HEK293 (cell line): Measurements from ENCODE around the gene PTGES.

Experiments used
- CTCF ChIA-PET: fragments of 350-600 bp; formaldehyde crosslinking; extraction: SDS; loops from one replicate; lab custom pipeline; 2021; ENCODE audit warnings: antibody characterized with exemption; lab: Yijun Ruan, JAX
- POLR2A ChIA-PET: fragments of 300-600 bp; formaldehyde crosslinking; extraction: SDS; loops from one replicate; lab custom pipeline; 2020; ENCODE audit warnings: antibody characterized with exemption, inconsistent platforms; lab: Yijun Ruan, JAX
- H3K27ac ChIP-seq: fragments of 200-500 bp; sonication (Bioruptor generic); 2 replicates; pipeline ENCODE4 v1.5.1; 2014; ENCODE audit warnings: low read depth, low read length, control low read depth, inconsistent platforms; ENCODE audit errors: extremely low read depth
- H3K36me3 ChIP-seq, 2 experiments: fragments of 200-500 bp in 1 of 2; sonication (Bioruptor generic) in 1 of 2; 1 replicate in 1 of 2; 2 replicates in 1 of 2; pipeline ENCODE4 v1.5.1; 2014 to 2017; ENCODE audit warnings: inconsistent platforms in 2 of 2, low read length in 2 of 2; ENCODE audit not compliant: control insufficient read depth in 2 of 2, insufficient read depth in 1 of 2
- H3K4me1 ChIP-seq: fragments of 200-500 bp; sonication (Bioruptor generic); 2 replicates; pipeline ENCODE4 v1.5.1; 2014; ENCODE audit warnings: mild to moderate bottlenecking, low read length, inconsistent platforms; ENCODE audit not compliant: control insufficient read depth, insufficient read depth
- H3K4me3 ChIP-seq: 2 replicates; pipeline ENCODE4 v1.5.1; 2011; ENCODE audit warnings: low read depth, mild to moderate bottlenecking, control low read depth, low read length, moderate library complexity
- H3K9me3 ChIP-seq: fragments of 200-500 bp; sonication (Bioruptor generic); 2 replicates; pipeline ENCODE4 v1.5.1; 2014; ENCODE audit warnings: low read depth, low read length, inconsistent platforms; ENCODE audit not compliant: control insufficient read depth, insufficient read depth
- GLI2 ChIP-seq: fragments of 450-650 bp; formaldehyde crosslinking; IDR thresholded peaks from 2 replicates; pipeline ENCODE4; 2017; ENCODE audit warnings: missing biosample characterization, missing genetic modification characterization, low read depth, borderline replicate concordance
- HOXD13 ChIP-seq: sonication (generic); formaldehyde crosslinking; IDR thresholded peaks from 2 replicates; pipeline ENCODE4 v1.8.0; 2022; ENCODE audit warnings: missing genetic modification reagents, borderline replicate concordance
- KLF9 ChIP-seq: fragments of 450-650 bp; formaldehyde crosslinking; IDR thresholded peaks from 2 replicates; pipeline ENCODE4 v1.5.1; 2016; ENCODE audit warnings: missing biosample characterization, missing genetic modification characterization, low read depth
- OSR2 ChIP-seq: fragments of 450-650 bp; formaldehyde crosslinking; IDR thresholded peaks from 2 replicates; pipeline ENCODE4 v1.5.1; 2016; ENCODE audit warnings: missing biosample characterization, missing genetic modification characterization
- PRDM1 ChIP-seq: fragments of 450-650 bp; formaldehyde crosslinking; IDR thresholded peaks from 2 replicates; pipeline ENCODE4; 2016; ENCODE audit warnings: missing biosample characterization, missing genetic modification characterization
- ZBTB11 ChIP-seq: fragments of 450-650 bp; formaldehyde crosslinking; conservative IDR thresholded peaks from 2 replicates; pipeline ENCODE4 v1.5.1; 2016; ENCODE audit warnings: low read depth, missing biosample characterization, missing genetic modification characterization
- ZBTB8A ChIP-seq: fragments of 450-650 bp; formaldehyde crosslinking; IDR thresholded peaks from 2 replicates; pipeline ENCODE4 v1.5.1; 2016; ENCODE audit warnings: missing biosample characterization, missing genetic modification characterization
- ZEB2 ChIP-seq: fragments of 450-650 bp; formaldehyde crosslinking; IDR thresholded peaks from 2 replicates; pipeline ENCODE4 v1.5.1; 2016; ENCODE audit warnings: missing biosample characterization, missing genetic modification characterization
- ZFHX2 ChIP-seq: fragments of 450-650 bp; formaldehyde crosslinking; conservative IDR thresholded peaks from 2 replicates; pipeline ENCODE4 v1.5.1; 2016; ENCODE audit warnings: missing biosample characterization, missing genetic modification characterization
- ZFP3 ChIP-seq: fragments of 450-650 bp; formaldehyde crosslinking; IDR thresholded peaks from 2 replicates; pipeline ENCODE4 v1.5.1; 2016; ENCODE audit warnings: low read depth, missing biosample characterization, missing genetic modification characterization
- ZFP41 ChIP-seq: fragments of 450-650 bp; formaldehyde crosslinking; IDR thresholded peaks from 2 replicates; pipeline ENCODE4 v1.5.1; 2016; ENCODE audit warnings: missing biosample characterization, missing genetic modification characterization, borderline replicate concordance
- ZFP69B ChIP-seq: fragments of 450-650 bp; formaldehyde crosslinking; IDR thresholded peaks from 2 replicates; pipeline ENCODE4 v1.5.1; 2016; ENCODE audit warnings: missing biosample characterization, missing genetic modification characterization
- ZNF174 ChIP-seq: fragments of 450-650 bp; formaldehyde crosslinking; IDR thresholded peaks from 2 replicates; pipeline ENCODE4 v1.5.0; 2017; ENCODE audit warnings: missing biosample characterization, mild to moderate bottlenecking, missing genetic modification characterization
- ZNF23 ChIP-seq: fragments of 450-650 bp; formaldehyde crosslinking; IDR thresholded peaks from 2 replicates; pipeline ENCODE4 v1.5.1; 2016; ENCODE audit warnings: missing biosample characterization, missing genetic modification characterization, borderline replicate concordance
- ZNF324 ChIP-seq: fragments of 450-650 bp; formaldehyde crosslinking; IDR thresholded peaks from 2 replicates; pipeline ENCODE4 v1.5.1; 2016; ENCODE audit warnings: missing biosample characterization, missing genetic modification characterization
- ZNF335 ChIP-seq: fragments of 450-650 bp; formaldehyde crosslinking; conservative IDR thresholded peaks from 2 replicates; pipeline ENCODE4 v1.5.1; 2016; ENCODE audit warnings: missing biosample characterization, missing genetic modification characterization
- ZNF366 ChIP-seq: fragments of 450-650 bp; formaldehyde crosslinking; conservative IDR thresholded peaks from 2 replicates; pipeline ENCODE4 v1.5.1; 2016; ENCODE audit warnings: missing biosample characterization, missing genetic modification characterization
- ZNF521 ChIP-seq: fragments of 450-650 bp; formaldehyde crosslinking; IDR thresholded peaks from 2 replicates; pipeline ENCODE4 v1.5.1; 2017; ENCODE audit warnings: missing biosample characterization, mild to moderate bottlenecking, missing genetic modification characterization
- ZNF529 ChIP-seq: fragments of 450-650 bp; formaldehyde crosslinking; IDR thresholded peaks from 2 replicates; pipeline ENCODE4 v1.5.1; 2017; ENCODE audit warnings: missing genetic modification characterization, missing biosample characterization; ENCODE audit not compliant: insufficient replicate concordance
- ZNF561 ChIP-seq: fragments of 450-650 bp; IDR thresholded peaks from 2 replicates; pipeline ENCODE4 v1.5.1; 2018; ENCODE audit warnings: missing biosample characterization, missing genetic modification characterization, borderline replicate concordance
- ZNF624 ChIP-seq: fragments of 450-650 bp; formaldehyde crosslinking; IDR thresholded peaks from 2 replicates; pipeline ENCODE4 v1.5.1; 2017; ENCODE audit warnings: missing biosample characterization, missing genetic modification characterization
- ZNF707 ChIP-seq: fragments of 450-650 bp; formaldehyde crosslinking; IDR thresholded peaks from 2 replicates; pipeline ENCODE4 v1.5.1; 2016; ENCODE audit warnings: missing biosample characterization, missing genetic modification characterization
- ZNF777 ChIP-seq: fragments of 450-650 bp; formaldehyde crosslinking; IDR thresholded peaks from 2 replicates; pipeline ENCODE4 v1.5.1; 2017; ENCODE audit warnings: missing biosample characterization, missing genetic modification characterization, borderline replicate concordance
- ZNF785 ChIP-seq: fragments of 450-650 bp; formaldehyde crosslinking; IDR thresholded peaks from 2 replicates; pipeline ENCODE4 v1.5.1; 2016; ENCODE audit warnings: missing biosample characterization, missing genetic modification characterization
- ZNF837 ChIP-seq: fragments of 450-650 bp; formaldehyde crosslinking; IDR thresholded peaks from 2 replicates; pipeline ENCODE4 v1.5.1; 2016; ENCODE audit warnings: missing biosample characterization, missing genetic modification characterization

The PTGES gene

DNA sequence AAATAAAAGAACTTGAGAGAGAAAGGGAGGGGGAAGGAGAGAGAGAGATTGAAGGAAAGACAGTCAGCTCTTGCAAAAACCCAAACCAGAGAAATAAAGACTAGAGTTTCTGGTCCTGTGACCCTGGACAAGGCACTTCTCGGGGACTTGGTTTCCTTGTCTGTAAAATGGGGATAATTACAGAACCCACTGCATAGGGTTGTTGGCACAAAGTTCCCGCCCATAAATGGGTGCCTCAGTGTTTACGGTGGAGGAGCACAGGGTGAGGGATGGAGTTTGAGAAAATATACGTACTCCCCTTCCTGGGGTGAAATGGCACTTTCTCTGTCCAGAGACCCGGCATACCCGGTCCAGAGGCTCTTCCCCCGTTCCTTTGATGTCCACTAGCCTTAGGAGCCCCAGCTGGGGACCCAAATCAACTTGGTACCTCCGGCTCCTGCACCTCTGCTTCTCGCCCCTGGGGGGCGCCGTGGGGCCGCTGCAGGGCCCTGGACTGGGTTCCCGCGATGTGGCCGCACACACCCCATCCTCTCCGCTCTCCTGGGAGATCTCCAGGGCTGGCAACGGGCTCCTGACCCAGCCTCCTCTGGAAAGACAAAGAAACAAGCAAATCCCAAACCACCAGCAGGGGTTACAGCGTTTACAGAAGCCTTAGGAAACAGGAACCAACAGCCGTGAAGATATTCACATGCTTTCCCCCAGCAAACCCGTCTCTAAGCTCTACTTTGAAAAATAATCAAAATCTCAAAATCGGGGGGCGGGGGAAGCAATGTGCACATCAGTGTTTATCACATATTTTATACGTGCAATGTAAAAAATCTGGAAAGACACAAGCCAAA lies 26.3 kb downstream of the PTGES start (continued):
- peak; percentile 62; the same call in 1 of the 2 replicates for TF ChIP-seq ZNF561 (tag by site-specific recombination)
- no peak for TF ChIP-seq GLI2
- no peak for TF ChIP-seq ZNF707
- no peak for TF ChIP-seq ZNF529
- TF ChIP-seq ZFP69B (tag by site-specific recombination): no peak
- TF ChIP-seq PRDM1 (tag by site-specific recombination): no peak

- ChIA-PET POLR2A (interaction anchor here (0.7 to 1.2 kb wide), 4 partner anchors 12 to 109 kb away, joined by 3 to 6 read pairs (median 3); partner anchors contain the start of genes C9orf78 and USP20), CTCF (interaction anchor here (0.6 to 9.2 kb wide), 47 partner anchors 9 to 595 kb away, joined by 3 to 253 read pairs (median 5); partner anchors contain the start of genes ASB6, PTGES and TOR1B)
- no peak overlapping the region for H3K27ac ChIP-seq
Observed at GRCh38 chr9:129725795-129726251, 27.0 kb downstream of the PTGES start.

GRCh38 chr9:129724456-129725190 lies 28.2 kb downstream of the PTGES start:
- H3K36me3 ChIP-seq: no peaks in the 10 kb centered on the region
- POLR2A ChIA-PET: interaction anchor here (0.7 kb wide), 1 partner anchor 73 kb away, joined by 3 read pairs; no protein-coding TSS in a partner anchor
- TF ChIP-seq ZNF777 (tag by site-specific recombination): no peak
- TF ChIP-seq ZNF521: no peak
- TF ChIP-seq, all 188 proteins: peak for 0
- no peak overlapping the region for H3K4me3 ChIP-seq
- CTCF ChIA-PET: interaction anchor here (0.6 to 9.2 kb wide), 10 partner anchors 10 to 99 kb away, joined by 3 to 253 read pairs (median 24); partner anchors contain the start of gene ASB6
- H3K4me1 ChIP-seq: no peaks in the 10 kb centered on the region
- H3K27ac ChIP-seq: no peak overlapping the region
- H3K9me3 ChIP-seq: no peaks in the 10 kb centered on the region

More at GRCh38 chr9:129725795-129726251, 27.0 kb downstream of the PTGES start:
- H3K9me3 ChIP-seq: no peaks in the 10 kb centered on the region
- H3K36me3 ChIP-seq: no peaks in the 10 kb centered on the region
- H3K4me1 ChIP-seq: no peaks in the 10 kb centered on the region
- no peak overlapping the region for H3K4me3 ChIP-seq
- TF ChIP-seq ZFP3 (tag by site-specific recombination): no peak
- no peak for TF ChIP-seq ZNF23
- TF ChIP-seq OSR2 (tag by site-specific recombination): no peak
- no peak for TF ChIP-seq KLF9
- no peak for TF ChIP-seq ZNF366 (tag by site-specific recombination)
- no peak for TF ChIP-seq ZEB2 (tag by site-specific recombination)
- TF ChIP-seq ZFHX2 (tag by site-specific recombination): peak; percentile 42
- peak; percentile 88 for TF ChIP-seq ZNF335 (tag by site-specific recombination)
- 0 out of 2 replicates have a peak, but pooled peaks have one; percentile 8 for TF ChIP-seq ZBTB8A (tag by site-specific recombination)

DNA sequence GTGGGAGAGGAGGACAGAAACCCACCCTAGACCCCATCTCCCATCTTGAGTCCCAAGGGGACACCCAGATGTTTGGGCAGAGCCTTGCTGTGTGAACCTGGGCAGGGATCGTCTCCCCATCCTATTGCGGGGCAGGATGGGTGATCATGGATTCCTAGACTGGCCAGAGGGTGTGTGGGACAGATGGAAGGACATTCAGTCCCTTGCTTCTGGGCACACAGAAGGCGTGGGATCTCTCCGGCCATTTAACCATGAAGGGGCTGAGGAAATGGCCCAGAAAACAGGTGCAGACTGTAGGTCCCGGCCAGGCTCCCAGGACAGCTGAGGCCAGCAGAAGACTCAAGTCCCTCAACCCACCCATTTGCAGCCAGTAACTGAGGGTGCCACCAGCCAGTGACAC lies 29.9 kb downstream of the PTGES start:
- Histone ChIP-seq H3K4me3 (no peak overlapping the region), H3K27ac (no peak overlapping the region), H3K36me3 (no peaks in the 10 kb centered on the region), H3K4me1 (no peaks in the 10 kb centered on the region), H3K9me3 (no peaks in the 10 kb centered on the region)
- POLR2A ChIA-PET: no interaction called here
- CTCF ChIA-PET: interaction anchor here (0.6 to 3.4 kb wide), 2 partner anchors 11 to 15 kb away, joined by 3 to 24 read pairs; no protein-coding TSS in a partner anchor
- no peak for TF ChIP-seq ZNF837 (tag by site-specific recombination)
- TF ChIP-seq ZFP41: no peak
- no peak for TF ChIP-seq ZBTB11 (tag by site-specific recombination)
- no peak for TF ChIP-seq HOXD13 (CRISPR knock-in tag)
- no peak for TF ChIP-seq ZNF785 (tag by site-specific recombination)
- no peak for TF ChIP-seq ZNF324 (tag by site-specific recombination)
- TF ChIP-seq ZNF174 (tag by site-specific recombination): no peak
- TF ChIP-seq ZNF624 (tag by site-specific recombination): no peak
